HepG2 (cell line): ENCODE data around the gene PRR15L. TPM values are rescaled to one million over a fixed set of nuclear protein-coding genes. Genes with fewer than 3 reads are reported as not detected.

Experiments used
- ELF1 ChIP-seq: sonication (generic); formaldehyde crosslinking; IDR thresholded peaks from 2 replicates; pipeline ENCODE4 v1.4.0; 2020; ENCODE audit warnings: missing genetic modification reagents
- FOSL1 ChIP-seq: sonication (generic); formaldehyde crosslinking; IDR thresholded peaks from 2 replicates; pipeline ENCODE4 v1.9.0; 2021; ENCODE audit warnings: missing genetic modification reagents, borderline replicate concordance
- FOSL2 ChIP-seq: sonication (generic); formaldehyde crosslinking; IDR thresholded peaks from 2 replicates; pipeline ENCODE4 v1.4.0; 2020; ENCODE audit warnings: missing genetic modification reagents
- GFI1 ChIP-seq: sonication (generic); formaldehyde crosslinking; IDR thresholded peaks from 2 replicates; pipeline ENCODE4 v1.5.0; 2020; ENCODE audit warnings: missing genetic modification reagents, mild to moderate bottlenecking, borderline replicate concordance
- HDAC6 ChIP-seq: fragments of 200-600 bp; sonication (generic); IDR thresholded peaks from 2 replicates; pipeline ENCODE4 v1.7.0; 2017; ENCODE audit warnings: mild to moderate bottlenecking, antibody characterized with exemption, low read length, low read depth
- IKZF4 ChIP-seq: sonication (generic); formaldehyde crosslinking; IDR thresholded peaks from 2 replicates; pipeline ENCODE4 v1.5.1; 2020; ENCODE audit warnings: borderline replicate concordance, mild to moderate bottlenecking, low read depth, missing genetic modification reagents; ENCODE audit errors: not compliant biosample characterization
- ISX ChIP-seq: sonication (generic); formaldehyde crosslinking; conservative IDR thresholded peaks from 2 replicates; pipeline ENCODE4 v1.5.0; 2020; ENCODE audit warnings: missing genetic modification reagents
- KAT2B ChIP-seq: fragments of 150-350 bp; IDR thresholded peaks from 2 replicates; pipeline ENCODE4 v1.6.1; 2014; ENCODE audit warnings: low read depth, low read length, borderline replicate concordance
- KLF16 ChIP-seq, 2 experiments: sonication (generic) in 1 of 2; formaldehyde crosslinking in 1 of 2; IDR thresholded peaks; 2 replicates each; pipeline versions ENCODE4 v1.6.1 to v1.8.0; 2016 to 2023; ENCODE audit warnings: missing genetic modification reagents in 2 of 2, missing compliant biosample characterization in 1 of 2
- NFKBIZ ChIP-seq: IDR thresholded peaks from 2 replicates; pipeline ENCODE4 v1.6.1; 2018; ENCODE audit warnings: missing genetic modification reagents, missing compliant biosample characterization
- PRMT3 ChIP-seq: sonication (generic); formaldehyde crosslinking; IDR thresholded peaks from 2 replicates; pipeline ENCODE4 v1.8.1; 2022; ENCODE audit warnings: low read depth, mild to moderate bottlenecking, moderate library complexity, missing genetic modification reagents, borderline replicate concordance
- REL ChIP-seq: sonication (generic); formaldehyde crosslinking; conservative IDR thresholded peaks from 2 replicates; pipeline ENCODE4 v1.8.0; 2022; ENCODE audit warnings: mild to moderate bottlenecking, missing genetic modification reagents, moderate library complexity
- STAG1 ChIP-seq: sonication (generic); formaldehyde crosslinking; IDR thresholded peaks from 2 replicates; pipeline ENCODE4 v1.4.0; 2020; ENCODE audit warnings: missing genetic modification reagents
- THYN1 ChIP-seq: sonication (generic); formaldehyde crosslinking; IDR thresholded peaks from 2 replicates; pipeline ENCODE4 v1.8.1; 2023; ENCODE audit warnings: low read depth, mild to moderate bottlenecking, moderate library complexity, missing genetic modification reagents, borderline replicate concordance
- TOPORS ChIP-seq: sonication (generic); formaldehyde crosslinking; IDR thresholded peaks from 2 replicates; pipeline ENCODE4 v1.8.0; 2023; ENCODE audit warnings: mild to moderate bottlenecking, missing genetic modification reagents
- U2AF2 ChIP-seq: fragments of 200-400 bp; formaldehyde crosslinking; IDR thresholded peaks from 2 replicates; pipeline ENCODE4 v1.6.1; 2017; ENCODE audit warnings: low read depth, mild to moderate bottlenecking, low read length
- ZNF10 ChIP-seq: sonication (generic); formaldehyde crosslinking; IDR thresholded peaks from 2 replicates; pipeline ENCODE4 v1.4.0; 2020; ENCODE audit warnings: mild to moderate bottlenecking, low read depth, missing genetic modification reagents, borderline replicate concordance
- ZNF136 ChIP-seq: sonication (generic); formaldehyde crosslinking; IDR thresholded peaks from 2 replicates; pipeline ENCODE4 v1.8.1; 2022; ENCODE audit warnings: low read depth, mild to moderate bottlenecking, moderate library complexity, missing genetic modification reagents
- ZNF317 ChIP-seq: sonication (generic); formaldehyde crosslinking; IDR thresholded peaks from 2 replicates; pipeline ENCODE4 v1.5.0; 2020; ENCODE audit warnings: mild to moderate bottlenecking, missing genetic modification reagents
- ZNF816 ChIP-seq: sonication (generic); formaldehyde crosslinking; IDR thresholded peaks from 2 replicates; pipeline ENCODE4 v1.8.0; 2022; ENCODE audit warnings: missing genetic modification reagents, mild to moderate bottlenecking, borderline replicate concordance
- polyA plus RNA-seq, 8 experiments: library from polyadenylated mRNA; depleted of rRNA in 3 of 8; stranded (reverse) in 7 of 8; unstranded in 1 of 8; fragments of >200 nt; fragmentation: Illumina TruSeq in 4 of 8; extraction: Trizol in 4 of 8; gene quantifications; 2 replicates each; pipeline versions ENCODE4 v1.2.1 to v1.2.3, GENCODE V29; 2011 to 2016; ENCODE audit warnings: low read depth in 4 of 8, missing spikeins in 1 of 8, mixed read lengths in 1 of 8; ENCODE audit not compliant: insufficient read depth in 1 of 8
- total RNA-seq, 5 experiments: library from RNA; depleted of rRNA; stranded (reverse); fragments of >200 nt; fragmentation: Illumina TruSeq; extraction: Trizol; gene quantifications; 2 replicates each; pipeline ENCODE4 v1.2.3, GENCODE V29; 2016; ENCODE audit warnings: low read depth in 1 of 5
- TF ChIP-seq, protein P1 (sequence below): sonication (generic); formaldehyde crosslinking; IDR thresholded peaks from 2 replicates; pipeline ENCODE4 v1.8.1; 2023; ENCODE audit warnings: mild to moderate bottlenecking, moderate library complexity, missing genetic modification reagents
- TF ChIP-seq, protein P2 (sequence below): sonication (generic); formaldehyde crosslinking; IDR thresholded peaks from 2 replicates; pipeline ENCODE4 v1.4.0; 2020; ENCODE audit warnings: missing genetic modification reagents
- TF ChIP-seq, protein P3 (sequence below): sonication (generic); formaldehyde crosslinking; IDR thresholded peaks from 2 replicates; pipeline ENCODE4 v1.4.0; 2020; ENCODE audit warnings: mild to moderate bottlenecking, missing genetic modification reagents
- TF ChIP-seq, protein P4 (sequence below): sonication (generic); formaldehyde crosslinking; IDR thresholded peaks from 2 replicates; pipeline ENCODE4 v1.4.0; 2020; ENCODE audit warnings: mild to moderate bottlenecking, missing genetic modification reagents, borderline replicate concordance
- TF ChIP-seq, protein P5 (sequence below): IDR thresholded peaks from 2 replicates; pipeline ENCODE4 v1.6.1; 2016; ENCODE audit warnings: control low read depth

The PRR15L gene
- total and polyA plus RNA-seq, 2 of the 13 experiments (the other 11 are each of a cell fraction or from before 2014, with no cell fraction given), result 0.44 to 2.0 TPM

DNA sequence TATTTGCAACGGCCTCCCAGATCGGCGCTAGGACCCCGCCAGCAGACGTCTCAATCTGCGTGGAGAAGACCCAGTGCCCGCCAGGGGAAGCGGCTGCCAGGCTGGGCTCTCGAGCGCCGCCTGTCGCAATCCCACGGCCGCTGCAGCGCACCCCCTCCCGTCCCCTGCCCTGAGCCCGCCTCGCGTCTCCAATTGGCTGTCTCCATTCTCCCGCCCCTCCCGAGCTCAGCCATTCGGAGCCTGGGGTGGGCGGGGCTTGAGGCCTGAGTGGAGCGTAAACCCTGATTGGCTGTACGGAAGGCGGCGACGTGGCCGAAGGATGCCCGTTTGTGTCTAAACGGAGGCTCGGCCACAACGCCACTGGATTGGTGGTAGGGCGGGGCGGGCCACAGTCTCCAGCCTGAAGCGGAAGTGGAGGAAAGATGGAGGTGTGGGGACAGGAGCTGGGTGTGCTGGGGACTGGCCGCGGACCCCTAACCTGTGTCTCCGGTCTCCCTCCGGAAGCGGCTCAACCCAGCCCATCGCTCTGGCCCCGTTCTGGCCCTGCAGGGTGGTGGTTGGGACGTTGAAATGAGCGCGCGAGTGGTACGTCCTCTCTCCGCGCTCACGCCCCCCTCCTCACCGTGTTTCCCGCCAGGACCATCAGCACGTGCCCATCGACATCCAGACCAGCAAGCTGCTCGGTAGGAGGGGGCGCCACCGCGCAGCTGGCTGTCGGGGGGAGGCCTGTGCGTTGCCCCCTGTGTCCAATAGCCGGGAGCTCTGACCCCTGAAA is 13.2 kb upstream of the PRR15L start, which contains the start of gene CDK5RAP3 (continued):
- TF ChIP-seq FOSL1 (CRISPR knock-in tag) (no peak), ZNF136 (CRISPR knock-in tag) (peak; percentile 35), KAT2B (no peak), IKZF4 (CRISPR knock-in tag) (peak; percentile 97), ZNF10 (CRISPR knock-in tag) (no peak), ELF1 (CRISPR knock-in tag) (peak; percentile 97), GFI1 (peak; percentile 76; the same call in 1 of the 2 replicates), ZNF317 (CRISPR knock-in tag) (0 out of 2 replicates have a peak, but pooled peaks have one; percentile 83), KLF16 (CRISPR knock-in tag; IDR thresholded peaks at IDR 0.05) (peak; percentile 55 to 84; a peak in 3 of 4 replicates), NFKBIZ (CRISPR knock-in tag) (no peak), STAG1 (CRISPR knock-in tag) (peak; percentile 95), ZNF816 (CRISPR knock-in tag) (peak; percentile 94; the same call in 1 of the 2 replicates), FOSL2 (CRISPR knock-in tag) (peak; percentile 35), U2AF2 (no peak), THYN1 (peak; percentile 24; the same call in 1 of the 2 replicates), TOPORS (CRISPR knock-in tag) (peak; percentile 99; the same call in 1 of the 2 replicates), ISX (CRISPR knock-in tag) (no peak), PRMT3 (no peak; the same call in 1 of the 2 replicates), HDAC6 (no peak), REL (CRISPR knock-in tag) (peak; percentile 98)
- TF ChIP-seq, protein P1, sequence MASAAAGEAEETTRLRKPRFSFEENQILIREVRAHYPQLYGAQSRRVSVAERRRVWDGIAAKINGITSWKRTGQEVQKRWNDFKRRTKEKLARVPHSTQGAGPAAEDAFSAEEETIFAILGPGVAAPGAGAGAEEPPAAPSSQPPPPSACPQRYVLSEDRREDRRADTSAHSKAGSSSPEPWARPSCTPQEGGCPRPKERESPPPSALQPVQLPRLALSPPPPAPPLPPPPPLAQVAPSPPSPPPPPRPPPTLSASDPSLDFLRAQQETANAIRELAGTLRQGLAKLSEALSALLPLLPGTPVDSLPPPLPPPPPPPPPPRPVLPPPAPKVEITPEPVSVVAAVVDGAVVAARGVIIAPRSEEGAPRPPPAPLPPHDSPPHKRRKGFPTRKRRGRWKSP (CRISPR knock-in tag), result peak; percentile 85; the same call in 1 of the 2 replicates
- TF ChIP-seq, protein P2, sequence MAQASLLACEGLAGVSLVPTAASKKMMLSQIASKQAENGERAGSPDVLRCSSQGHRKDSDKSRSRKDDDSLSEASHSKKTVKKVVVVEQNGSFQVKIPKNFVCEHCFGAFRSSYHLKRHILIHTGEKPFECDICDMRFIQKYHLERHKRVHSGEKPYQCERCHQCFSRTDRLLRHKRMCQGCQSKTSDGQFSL (CRISPR knock-in tag), result peak; percentile 98
- TF ChIP-seq, protein P3, sequence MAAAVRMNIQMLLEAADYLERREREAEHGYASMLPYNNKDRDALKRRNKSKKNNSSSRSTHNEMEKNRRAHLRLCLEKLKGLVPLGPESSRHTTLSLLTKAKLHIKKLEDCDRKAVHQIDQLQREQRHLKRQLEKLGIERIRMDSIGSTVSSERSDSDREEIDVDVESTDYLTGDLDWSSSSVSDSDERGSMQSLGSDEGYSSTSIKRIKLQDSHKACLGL (CRISPR knock-in tag), result peak; percentile 90
- TF ChIP-seq, protein P4, sequence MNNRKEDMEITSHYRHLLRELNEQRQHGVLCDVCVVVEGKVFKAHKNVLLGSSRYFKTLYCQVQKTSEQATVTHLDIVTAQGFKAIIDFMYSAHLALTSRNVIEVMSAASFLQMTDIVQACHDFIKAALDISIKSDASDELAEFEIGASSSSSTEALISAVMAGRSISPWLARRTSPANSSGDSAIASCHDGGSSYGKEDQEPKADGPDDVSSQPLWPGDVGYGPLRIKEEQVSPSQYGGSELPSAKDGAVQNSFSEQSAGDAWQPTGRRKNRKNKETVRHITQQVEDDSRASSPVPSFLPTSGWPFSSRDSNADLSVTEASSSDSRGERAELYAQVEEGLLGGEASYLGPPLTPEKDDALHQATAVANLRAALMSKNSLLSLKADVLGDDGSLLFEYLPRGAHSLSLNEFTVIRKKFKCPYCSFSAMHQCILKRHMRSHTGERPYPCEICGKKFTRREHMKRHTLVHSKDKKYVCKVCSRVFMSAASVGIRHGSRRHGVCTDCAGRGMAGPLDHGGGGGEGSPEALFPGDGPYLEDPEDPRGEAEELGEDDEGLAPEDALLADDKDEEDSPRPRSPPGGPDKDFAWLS, result no peak
- TF ChIP-seq, protein P5, sequence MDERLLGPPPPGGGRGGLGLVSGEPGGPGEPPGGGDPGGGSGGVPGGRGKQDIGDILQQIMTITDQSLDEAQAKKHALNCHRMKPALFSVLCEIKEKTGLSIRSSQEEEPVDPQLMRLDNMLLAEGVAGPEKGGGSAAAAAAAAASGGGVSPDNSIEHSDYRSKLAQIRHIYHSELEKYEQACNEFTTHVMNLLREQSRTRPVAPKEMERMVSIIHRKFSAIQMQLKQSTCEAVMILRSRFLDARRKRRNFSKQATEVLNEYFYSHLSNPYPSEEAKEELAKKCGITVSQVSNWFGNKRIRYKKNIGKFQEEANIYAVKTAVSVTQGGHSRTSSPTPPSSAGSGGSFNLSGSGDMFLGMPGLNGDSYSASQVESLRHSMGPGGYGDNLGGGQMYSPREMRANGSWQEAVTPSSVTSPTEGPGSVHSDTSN (CRISPR knock-in tag), result peak; percentile 39; the same call in 1 of the 2 replicates
